Tibial nerve (tissue), 4 donors: ENCODE results near the gene ATP8A1. TPM values are rescaled to one million over a fixed set of nuclear protein-coding genes. Genes with fewer than 3 reads are reported as not detected.

ENCODE experiments used
- DNase-seq, 2 donors: peaks; one replicate each; pipeline ENCODE4 v3.0.0-alpha.2; 2019; ENCODE audit warnings: low spot score in 2 of 2
- H3K27ac ChIP-seq, 4 donors: fragments of 200-600 bp; sonication (generic) in 3 of 4; one replicate each; pipeline ENCODE4 v1.5.1; 2017 to 2019; ENCODE audit warnings: mild to moderate bottlenecking in 1 of 4
- H3K27me3 ChIP-seq, 2 donors: fragments of 200-600 bp; sonication (generic) in 1 of 2; one replicate each; pipeline versions ENCODE4 v1.5.1 to v1.6.0; 2017 to 2019
- H3K36me3 ChIP-seq, 3 donors: fragments of 200-600 bp; sonication (generic); one replicate each; pipeline ENCODE4 v1.5.1; 2018 to 2019
- H3K4me1 ChIP-seq, 4 donors: fragments of 200-600 bp; sonication (generic) in 3 of 4; one replicate each; pipeline ENCODE4 v1.5.1; 2017 to 2019
- H3K4me3 ChIP-seq, 4 donors: fragments of 200-600 bp; sonication (generic) in 3 of 4; one replicate each; pipeline ENCODE4 v1.5.1; 2017 to 2019; ENCODE audit warnings: mild to moderate bottlenecking in 1 of 4, moderate library complexity in 1 of 4
- H3K9me3 ChIP-seq, 4 donors: fragments of 200-600 bp; sonication (generic) in 3 of 4; one replicate each; pipeline ENCODE4 v1.5.1; 2017 to 2019
- CTCF ChIP-seq, 5 experiments: fragments of 200-600 bp in 3 of 5; fragments of 450-650 bp in 2 of 5; sonication (generic) in 3 of 5; IDR thresholded peaks; one replicate each; pipeline ENCODE4 v1.5.1; 2016 to 2019; ENCODE audit warnings: antibody characterized with exemption in 5 of 5, mild to moderate bottlenecking in 3 of 5, moderate library complexity in 2 of 5
- EP300 ChIP-seq, 2 donors: sonication (generic); formaldehyde crosslinking; IDR thresholded peaks; one replicate each; pipeline ENCODE4 v1.6.1; 2017; ENCODE audit warnings: antibody characterized with exemption in 2 of 2, mild to moderate bottlenecking in 1 of 2
- POLR2A ChIP-seq, 2 donors: fragments of 450-650 bp; IDR thresholded peaks; one replicate each; pipeline ENCODE4 v1.6.1; 2017; ENCODE audit warnings: antibody characterized with exemption in 2 of 2, mild to moderate bottlenecking in 2 of 2, moderate library complexity in 2 of 2
- WGBS, 2 donors: methylation state at CpG; one replicate each; pipeline ENCODE4 v1.1.5; 2018; 5-methylcytosine and 5-hydroxymethylcytosine counted together
- total RNA-seq, 4 donors: library from RNA; depleted of rRNA; stranded (reverse); fragments of >200 nt; gene quantifications; one replicate each; pipeline ENCODE4 v1.1.0, GENCODE V29; 2016

ATP8A1 gene
- total RNA-seq, 4 donors from 2014 or later = 57.9 to 79.7 (median 64.9) TPM

- WGBS, 2 donors = 94 to 95% methylated on average over 4 of the region's 4 CpGs
- TF ChIP-seq POLR2A (IDR thresholded peaks at IDR 0.05) (no peak), EP300 (IDR thresholded peaks at IDR 0.05) (no peak), CTCF (IDR thresholded peaks at IDR 0.05) (no peak)
- Histone ChIP-seq H3K4me1 (no peaks in the 10 kb centered on the region), H3K27me3 (no peaks in the 10 kb centered on the region), H3K36me3 (peaks cover 0 to 43% (median 0%) of the 10 kb centered on the region in 3 donors), H3K9me3 (no peaks in the 10 kb centered on the region), H3K27ac (no peak overlapping the region), H3K4me3 (no peak overlapping the region)
- no peak for DNase-seq
Observed at GRCh38 chr4:42440083-42440482, 216.8 kb downstream of the ATP8A1 start.

GRCh38 chr4:42436928-42437565 lies 219.9 kb downstream of the ATP8A1 start:
- Histone ChIP-seq H3K4me3 (no peak overlapping the region), H3K36me3 (peaks cover 0 to 44% (median 0%) of the 10 kb centered on the region in 3 donors), H3K4me1 (no peaks in the 10 kb centered on the region), H3K9me3 (no peaks in the 10 kb centered on the region), H3K27ac (no peak overlapping the region), H3K27me3 (no peaks in the 10 kb centered on the region)
- TF ChIP-seq EP300 (IDR thresholded peaks at IDR 0.05) (no peak), CTCF (IDR thresholded peaks at IDR 0.05) (no peak), POLR2A (IDR thresholded peaks at IDR 0.05) (no peak)
- WGBS, 2 donors = 80 to 85% methylated on average over 7 of the region's 7 CpGs
- DNase-seq = no peak

- Histone ChIP-seq H3K27me3 (no peaks in the 10 kb centered on the region), H3K9me3 (no peaks in the 10 kb centered on the region), H3K4me3 (no peak overlapping the region), H3K36me3 (peaks cover 0 to 12% (median 5%) of the 10 kb centered on the region in 3 donors), H3K27ac (no peak overlapping the region), H3K4me1 (no peaks in the 10 kb centered on the region)
- 87 to 93% methylated on average over 2 of the region's 2 CpGs for WGBS, 2 donors
- DNase-seq = no peak
- TF ChIP-seq CTCF (IDR thresholded peaks at IDR 0.05) (no peak), EP300 (IDR thresholded peaks at IDR 0.05) (no peak), POLR2A (IDR thresholded peaks at IDR 0.05) (no peak)
Observed at GRCh38 chr4:42428036-42428435, 228.9 kb downstream of the ATP8A1 start.

GRCh38 chr4:42425146-42426065 lies 231.5 kb downstream of the ATP8A1 start:
- TF ChIP-seq EP300 (IDR thresholded peaks at IDR 0.05) = no peak
- no peak for TF ChIP-seq POLR2A (IDR thresholded peaks at IDR 0.05)
- no peak for TF ChIP-seq CTCF (IDR thresholded peaks at IDR 0.05)

GRCh38 chr4:42420140-42420539 lies 236.8 kb downstream of the ATP8A1 start:
- Histone ChIP-seq H3K4me1 (no peaks in the 10 kb centered on the region), H3K27ac (no peak overlapping the region), H3K9me3 (no peaks in the 10 kb centered on the region), H3K4me3 (no peak overlapping the region), H3K27me3 (no peaks in the 10 kb centered on the region), H3K36me3 (peaks cover 0 to 34% (median 5%) of the 10 kb centered on the region in 3 donors)
- TF ChIP-seq POLR2A (IDR thresholded peaks at IDR 0.05) (no peak), CTCF (IDR thresholded peaks at IDR 0.05) (no peak), EP300 (IDR thresholded peaks at IDR 0.05) (no peak)
- WGBS, 2 donors = 81 to 82% methylated on average over 5 of the region's 5 CpGs
- DNase-seq = no peak

More at GRCh38 chr4:42425146-42426065, 231.5 kb downstream of the ATP8A1 start:
- 47 to 70% methylated on average over 19 of the region's 19 CpGs for WGBS, 2 donors
- DNase-seq = no peak
- Histone ChIP-seq H3K36me3 (peaks cover 0 to 20% (median 5%) of the 10 kb centered on the region in 3 donors), H3K4me3 (peak overlapping the region in 1 of 4 donors; percentile 31), H3K27ac (peak overlapping the region in 2 of 4 donors; percentile 46 to 52), H3K9me3 (no peaks in the 10 kb centered on the region), H3K27me3 (no peaks in the 10 kb centered on the region), H3K4me1 (no peaks in the 10 kb centered on the region)
